ENCODE measurements around the gene B3GALT5.

Gene B3GALT5

GRCh38 chr21:39645331-39645730, 32.6 kb downstream of the B3GALT5 start:
- no peak for DNase-seq (ENCODE audit: low spot score)

GRCh38 chr21:39647476-39647875, 34.7 kb downstream of the B3GALT5 start:
- no peak for DNase-seq (ENCODE audit: low spot score)

- no peak for DNase-seq (ENCODE audit: low spot score)
Measured at GRCh38 chr21:39648879-39649278, 36.1 kb downstream of the B3GALT5 start.

- no peak for DNase-seq (ENCODE audit: low spot score)
Measured at GRCh38 chr21:39649526-39649925, 36.8 kb downstream of the B3GALT5 start.

- no peak for DNase-seq (ENCODE audit: low spot score)
Measured at GRCh38 chr21:39650306-39650705, 37.6 kb downstream of the B3GALT5 start.

GRCh38 chr21:39650801-39651200, 38.1 kb downstream of the B3GALT5 start:
- DNase-seq (ENCODE audit: low spot score): no peak

GRCh38 chr21:39651206-39651605, 38.5 kb downstream of the B3GALT5 start:
- no peak for DNase-seq (ENCODE audit: low spot score)

- DNase-seq (ENCODE audit: low spot score): no peak
Measured at GRCh38 chr21:39654951-39655350, 42.2 kb downstream of the B3GALT5 start.

- no peak for DNase-seq (ENCODE audit: low spot score)
Measured at GRCh38 chr21:39655589-39655988, 42.8 kb downstream of the B3GALT5 start.

GRCh38 chr21:39656209-39656608, 43.5 kb downstream of the B3GALT5 start:
- no peak for DNase-seq (ENCODE audit: low spot score)

GRCh38 chr21:39657091-39657689, 44.5 kb downstream of the B3GALT5 start:
- no peak for DNase-seq (ENCODE audit: low spot score)

GRCh38 chr21:39658066-39658465, 45.3 kb downstream of the B3GALT5 start:
- no peak for DNase-seq (ENCODE audit: low spot score)

- DNase-seq (ENCODE audit: low spot score): no peak
Measured at GRCh38 chr21:39659070-39659815, 46.5 kb downstream of the B3GALT5 start.

- no peak for DNase-seq (ENCODE audit: low spot score)
Measured at GRCh38 chr21:39660191-39660980, 47.6 kb downstream of the B3GALT5 start.

- DNase-seq (ENCODE audit: low spot score): no peak
Measured at GRCh38 chr21:39661121-39661520, 48.4 kb downstream of the B3GALT5 start.

GRCh38 chr21:39661740-39662139, 49.0 kb downstream of the B3GALT5 start:
- no peak for DNase-seq (ENCODE audit: low spot score)

GRCh38 chr21:39662411-39662953, 49.7 kb downstream of the B3GALT5 start:
- no peak for DNase-seq (ENCODE audit: low spot score)

- DNase-seq (ENCODE audit: low spot score): no peak
Measured at GRCh38 chr21:39663066-39663465, 50.3 kb downstream of the B3GALT5 start.

- no peak for DNase-seq (ENCODE audit: low spot score)
Measured at GRCh38 chr21:39663742-39664492, 51.2 kb downstream of the B3GALT5 start.

- no peak for DNase-seq (ENCODE audit: low spot score)
Measured at GRCh38 chr21:39664586-39664985, 51.8 kb downstream of the B3GALT5 start.

- DNase-seq (ENCODE audit: low spot score): no peak
Measured at GRCh38 chr21:39666026-39666425, 53.3 kb downstream of the B3GALT5 start.
